Right forelimb (tissue), 1 donor: Measurements from ENCODE around the gene KRTAP4-9.
"Not testable (repeated sequence)": the region's sequence is repeated elsewhere in the genome, so short reads cannot be mapped to it uniquely, and the experiment has no call there.

Experiments
- DNase-seq: peaks from one replicate; pipeline ENCODE4 v3.0.0-alpha.2; 2018

Gene KRTAP4-9

GRCh38 chr17:41105347-41105746 is at the start of gene KRTAP4-9:
KRTAP4-9 (plus strand) TSS chr17:41105389; CDS start chr17:41105389, 0 bp downstream.
- not testable (repeated sequence) for DNase-seq

GRCh38 chr17:41057547-41057946 is 47.6 kb upstream of the KRTAP4-9 start:
- no peak for DNase-seq

- DNase-seq, result no peak
These were observed 46.4 kb upstream of the KRTAP4-9 start for GRCh38 chr17:41058741-41059140.

- DNase-seq, result not testable (repeated sequence)
These were observed 45.7 kb upstream of the KRTAP4-9 start for GRCh38 chr17:41059276-41060051.

- DNase-seq, result no peak
These were observed 45.1 kb upstream of the KRTAP4-9 start, which contains the start of gene KRTAP2-3 for GRCh38 chr17:41060052-41060604. KRTAP2-3 (minus strand) TSS chr17:41060114; CDS start chr17:41060050, 64 bp downstream.

GRCh38 chr17:41061964-41062363 is 43.2 kb upstream of the KRTAP4-9 start:
- DNase-seq, result no peak

GRCh38 chr17:41063449-41063848 is 41.7 kb upstream of the KRTAP4-9 start:
- no peak for DNase-seq

GRCh38 chr17:41064301-41064700 is 40.9 kb upstream of the KRTAP4-9 start:
- no peak for DNase-seq

- not testable (repeated sequence) for DNase-seq
These were observed 40.0 kb upstream of the KRTAP4-9 start for GRCh38 chr17:41065016-41065689.

GRCh38 chr17:41065829-41066624 is 39.2 kb upstream of the KRTAP4-9 start, which contains the start of gene KRTAP2-4:
KRTAP2-4 (minus strand) TSS chr17:41065879; CDS start chr17:41065845, 34 bp downstream.
- no peak for DNase-seq

GRCh38 chr17:41067281-41067680 is 37.9 kb upstream of the KRTAP4-9 start:
- DNase-seq, result no peak

- DNase-seq, result no peak
These were observed 36.2 kb upstream of the KRTAP4-9 start for GRCh38 chr17:41069031-41069430.

- DNase-seq, result no peak
These were observed 33.4 kb upstream of the KRTAP4-9 start for GRCh38 chr17:41071606-41072360.

- DNase-seq, result no peak
These were observed 31.5 kb upstream of the KRTAP4-9 start for GRCh38 chr17:41073676-41074075.

GRCh38 chr17:41076788-41077187 is 28.4 kb upstream of the KRTAP4-9 start:
- no peak for DNase-seq

GRCh38 chr17:41082626-41083025 is 22.6 kb upstream of the KRTAP4-9 start:
- no peak for DNase-seq

GRCh38 chr17:41083427-41083826 is 21.8 kb upstream of the KRTAP4-9 start:
- DNase-seq, result not testable (repeated sequence)

GRCh38 chr17:41084100-41084856 is 20.9 kb upstream of the KRTAP4-9 start, which contains the start of gene KRTAP4-7:
KRTAP4-7 (plus strand) TSS chr17:41084150; CDS start chr17:41084207, 57 bp downstream.
- not testable (repeated sequence) for DNase-seq

- DNase-seq, result not testable (repeated sequence)
These were observed 16.3 kb upstream of the KRTAP4-9 start for GRCh38 chr17:41088760-41089352.

GRCh38 chr17:41096055-41096454 is 9.1 kb upstream of the KRTAP4-9 start:
- DNase-seq, result no peak

- DNase-seq, result no peak
These were observed 7.1 kb upstream of the KRTAP4-9 start, which contains the start of gene KRTAP4-8 for GRCh38 chr17:41098042-41098441. KRTAP4-8 (minus strand) TSS chr17:41098142; CDS start chr17:41098084, 58 bp downstream.
